ENCODE data around the gene TNFRSF1A. TPM values are rescaled to one million over a fixed set of nuclear protein-coding genes. Genes with fewer than 3 reads are reported as not detected.

The TNFRSF1A gene
- total and polyA plus RNA-seq, 2 of the 13 experiments (the other 11 are each of a cell fraction or from before 2014, with no cell fraction given), result 41.5 to 61.2 TPM

DNA sequence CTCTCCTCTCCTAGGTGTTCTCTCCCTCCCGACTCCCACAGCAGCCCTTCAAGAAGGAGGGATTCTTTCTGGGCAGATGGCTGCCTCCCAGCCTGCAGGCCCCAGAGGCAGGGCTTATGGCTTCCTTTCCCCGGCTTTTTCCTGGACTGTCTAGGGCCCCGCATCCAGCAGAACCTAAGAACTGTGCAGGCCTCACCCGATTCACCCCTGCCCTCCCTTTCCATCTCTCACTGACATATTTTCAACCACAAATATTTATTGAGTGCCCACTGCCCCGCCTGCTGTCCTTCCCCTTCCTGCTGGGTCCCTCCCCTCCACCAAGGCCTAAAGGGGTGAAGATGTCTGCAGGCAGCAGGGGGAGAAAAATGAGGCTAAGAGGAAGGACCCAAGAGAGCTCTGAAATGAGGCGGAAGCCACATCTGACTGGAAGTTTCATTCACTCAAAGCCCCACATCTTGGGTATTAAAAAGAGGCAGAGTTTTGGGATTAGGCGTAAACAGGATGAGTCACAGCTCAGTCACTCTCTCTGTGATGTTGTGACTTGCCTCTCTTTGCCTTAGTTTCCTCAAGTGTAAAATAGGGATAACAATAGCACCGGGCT lies 30.6 kb upstream of the TNFRSF1A start (continued):
- TF ChIP-seq IRF1 (CRISPR knock-in tag; IDR thresholded peaks at IDR 0.05; ENCODE audit: low read depth) (no peak), TFAP4 (IDR thresholded peaks at IDR 0.05; ENCODE audit: borderline replicate concordance, low read depth) (peak; percentile 61; the same call in 1 of the 2 replicates), ZBTB7B (CRISPR knock-in tag; IDR thresholded peaks at IDR 0.05) (peak; percentile 86; the same call in 1 of the 2 replicates), ELF1 (CRISPR knock-in tag; IDR thresholded peaks at IDR 0.05) (peak; percentile 55; the same call in 1 of the 2 replicates), ZSCAN25 (CRISPR knock-in tag; IDR thresholded peaks at IDR 0.05) (peak; percentile 99), TCF7 (IDR thresholded peaks at IDR 0.05; ENCODE audit: low read depth) (0 out of 2 replicates have a peak, but pooled peaks have one; percentile 21), CENPX (CRISPR knock-in tag; IDR thresholded peaks at IDR 0.05) (no peak), MEF2D (CRISPR knock-in tag; IDR thresholded peaks at IDR 0.05) (peak; percentile 47; the same call in 1 of the 2 replicates), ZFX (CRISPR knock-in tag; IDR thresholded peaks at IDR 0.05; ENCODE audit: low read depth) (peak; percentile 92), SOX5 (CRISPR knock-in tag; IDR thresholded peaks at IDR 0.05; ENCODE audit: borderline replicate concordance) (peak; percentile 64; the same call in 1 of the 2 replicates), FOSL1 (CRISPR knock-in tag; IDR thresholded peaks at IDR 0.05; ENCODE audit: borderline replicate concordance) (0 out of 2 replicates have a peak, but pooled peaks have one; percentile 14), SUZ12 (IDR thresholded peaks at IDR 0.05; ENCODE audit: low read depth, low read length) (no peak), ZEB1 (IDR thresholded peaks at IDR 0.05; ENCODE audit: insufficient replicate concordance, low read depth) (peak; percentile 10), ASH2L (IDR thresholded peaks at IDR 0.05; ENCODE audit: insufficient read length, low read depth, low read length) (no peak), ZNF788 (CRISPR knock-in tag; IDR thresholded peaks at IDR 0.05; ENCODE audit: borderline replicate concordance) (peak; percentile 75; the same call in 1 of the 2 replicates), KAT8 (CRISPR knock-in tag; IDR thresholded peaks at IDR 0.05) (0 out of 2 replicates have a peak, but pooled peaks have one; percentile 43), MIXL1 (CRISPR knock-in tag; IDR thresholded peaks at IDR 0.05) (peak; percentile 44; the same call in 1 of the 2 replicates), ZNF605 (CRISPR knock-in tag; IDR thresholded peaks at IDR 0.05) (no peak)
- TF ChIP-seq, protein P1, sequence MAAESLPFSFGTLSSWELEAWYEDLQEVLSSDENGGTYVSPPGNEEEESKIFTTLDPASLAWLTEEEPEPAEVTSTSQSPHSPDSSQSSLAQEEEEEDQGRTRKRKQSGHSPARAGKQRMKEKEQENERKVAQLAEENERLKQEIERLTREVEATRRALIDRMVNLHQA (CRISPR knock-in tag; IDR thresholded peaks at IDR 0.05), result no peak
- TF ChIP-seq, protein P2, sequence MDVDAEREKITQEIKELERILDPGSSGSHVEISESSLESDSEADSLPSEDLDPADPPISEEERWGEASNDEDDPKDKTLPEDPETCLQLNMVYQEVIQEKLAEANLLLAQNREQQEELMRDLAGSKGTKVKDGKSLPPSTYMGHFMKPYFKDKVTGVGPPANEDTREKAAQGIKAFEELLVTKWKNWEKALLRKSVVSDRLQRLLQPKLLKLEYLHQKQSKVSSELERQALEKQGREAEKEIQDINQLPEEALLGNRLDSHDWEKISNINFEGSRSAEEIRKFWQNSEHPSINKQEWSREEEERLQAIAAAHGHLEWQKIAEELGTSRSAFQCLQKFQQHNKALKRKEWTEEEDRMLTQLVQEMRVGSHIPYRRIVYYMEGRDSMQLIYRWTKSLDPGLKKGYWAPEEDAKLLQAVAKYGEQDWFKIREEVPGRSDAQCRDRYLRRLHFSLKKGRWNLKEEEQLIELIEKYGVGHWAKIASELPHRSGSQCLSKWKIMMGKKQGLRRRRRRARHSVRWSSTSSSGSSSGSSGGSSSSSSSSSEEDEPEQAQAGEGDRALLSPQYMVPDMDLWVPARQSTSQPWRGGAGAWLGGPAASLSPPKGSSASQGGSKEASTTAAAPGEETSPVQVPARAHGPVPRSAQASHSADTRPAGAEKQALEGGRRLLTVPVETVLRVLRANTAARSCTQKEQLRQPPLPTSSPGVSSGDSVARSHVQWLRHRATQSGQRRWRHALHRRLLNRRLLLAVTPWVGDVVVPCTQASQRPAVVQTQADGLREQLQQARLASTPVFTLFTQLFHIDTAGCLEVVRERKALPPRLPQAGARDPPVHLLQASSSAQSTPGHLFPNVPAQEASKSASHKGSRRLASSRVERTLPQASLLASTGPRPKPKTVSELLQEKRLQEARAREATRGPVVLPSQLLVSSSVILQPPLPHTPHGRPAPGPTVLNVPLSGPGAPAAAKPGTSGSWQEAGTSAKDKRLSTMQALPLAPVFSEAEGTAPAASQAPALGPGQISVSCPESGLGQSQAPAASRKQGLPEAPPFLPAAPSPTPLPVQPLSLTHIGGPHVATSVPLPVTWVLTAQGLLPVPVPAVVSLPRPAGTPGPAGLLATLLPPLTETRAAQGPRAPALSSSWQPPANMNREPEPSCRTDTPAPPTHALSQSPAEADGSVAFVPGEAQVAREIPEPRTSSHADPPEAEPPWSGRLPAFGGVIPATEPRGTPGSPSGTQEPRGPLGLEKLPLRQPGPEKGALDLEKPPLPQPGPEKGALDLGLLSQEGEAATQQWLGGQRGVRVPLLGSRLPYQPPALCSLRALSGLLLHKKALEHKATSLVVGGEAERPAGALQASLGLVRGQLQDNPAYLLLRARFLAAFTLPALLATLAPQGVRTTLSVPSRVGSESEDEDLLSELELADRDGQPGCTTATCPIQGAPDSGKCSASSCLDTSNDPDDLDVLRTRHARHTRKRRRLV (CRISPR knock-in tag; IDR thresholded peaks at IDR 0.05), result no peak
- TF ChIP-seq, protein P3, sequence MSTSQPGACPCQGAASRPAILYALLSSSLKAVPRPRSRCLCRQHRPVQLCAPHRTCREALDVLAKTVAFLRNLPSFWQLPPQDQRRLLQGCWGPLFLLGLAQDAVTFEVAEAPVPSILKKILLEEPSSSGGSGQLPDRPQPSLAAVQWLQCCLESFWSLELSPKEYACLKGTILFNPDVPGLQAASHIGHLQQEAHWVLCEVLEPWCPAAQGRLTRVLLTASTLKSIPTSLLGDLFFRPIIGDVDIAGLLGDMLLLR (CRISPR knock-in tag; IDR thresholded peaks at IDR 0.05), result no peak
- TF ChIP-seq, protein P4, sequence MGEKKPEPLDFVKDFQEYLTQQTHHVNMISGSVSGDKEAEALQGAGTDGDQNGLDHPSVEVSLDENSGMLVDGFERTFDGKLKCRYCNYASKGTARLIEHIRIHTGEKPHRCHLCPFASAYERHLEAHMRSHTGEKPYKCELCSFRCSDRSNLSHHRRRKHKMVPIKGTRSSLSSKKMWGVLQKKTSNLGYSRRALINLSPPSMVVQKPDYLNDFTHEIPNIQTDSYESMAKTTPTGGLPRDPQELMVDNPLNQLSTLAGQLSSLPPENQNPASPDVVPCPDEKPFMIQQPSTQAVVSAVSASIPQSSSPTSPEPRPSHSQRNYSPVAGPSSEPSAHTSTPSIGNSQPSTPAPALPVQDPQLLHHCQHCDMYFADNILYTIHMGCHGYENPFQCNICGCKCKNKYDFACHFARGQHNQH (CRISPR knock-in tag; IDR thresholded peaks at IDR 0.05), result peak; percentile 41; the same call in 1 of the 2 replicates
